Right atrium auricular region (tissue), 2 donors: Measurements from ENCODE around the gene EOMES. TPM values are rescaled to one million over a fixed set of nuclear protein-coding genes. Genes with fewer than 3 reads are reported as not detected.

Source experiments
- DNase-seq: peaks from one replicate; pipeline ENCODE4 v3.0.0-alpha.2; 2019; ENCODE audit warnings: low spot score
- H3K27ac ChIP-seq, 2 donors: fragments of 200-600 bp; sonication (generic); 1 replicate in 1 of 2; 2 replicates in 1 of 2; pipeline ENCODE4 v1.5.1; 2016 to 2019
- H3K27me3 ChIP-seq, 2 donors: fragments of 200-600 bp; sonication (generic); one replicate each; pipeline versions ENCODE4 v1.5.1 to v1.6.0; 2017 to 2019
- H3K36me3 ChIP-seq: fragments of 200-600 bp; sonication (generic); one replicate; pipeline ENCODE4 v1.5.1; 2016
- H3K4me1 ChIP-seq, 2 donors: fragments of 200-600 bp; sonication (generic); one replicate each; pipeline versions ENCODE4 v1.5.1 to v1.6.0; 2017 to 2019
- H3K4me3 ChIP-seq, 2 donors: fragments of 200-600 bp; sonication (generic); 1 replicate in 1 of 2; 2 replicates in 1 of 2; pipeline ENCODE4 v1.5.1; 2017 to 2019; ENCODE audit warnings: mild to moderate bottlenecking in 1 of 2, moderate library complexity in 1 of 2
- H3K9me3 ChIP-seq, 2 donors: fragments of 200-600 bp; sonication (generic); one replicate each; pipeline ENCODE4 v1.5.1; 2019
- CTCF ChIP-seq, 2 donors: fragments of 200-600 bp; sonication (generic); IDR thresholded peaks; one replicate each; pipeline ENCODE4 v1.5.1; 2019; ENCODE audit warnings: antibody characterized with exemption in 2 of 2
- total RNA-seq, 2 donors: library from RNA; depleted of rRNA; stranded (reverse); fragments of >200 nt; gene quantifications; one replicate each; pipeline ENCODE4 v1.1.0, GENCODE V29; 2016

Gene EOMES
- total RNA-seq, 2 donors from 2014 or later = 0.16 TPM; not detected in 1

GRCh38 chr3:27708250-27708649 lies 13.9 kb downstream of the EOMES start:
- no peak overlapping the region for H3K4me3 ChIP-seq
- no peak for TF ChIP-seq CTCF (IDR thresholded peaks at IDR 0.05)
- H3K4me1 ChIP-seq = peaks cover 0 to 6% of the 10 kb centered on the region in 2 donors
- no peaks in the 10 kb centered on the region for H3K27me3 ChIP-seq
- no peaks in the 10 kb centered on the region for H3K36me3 ChIP-seq
- no peaks in the 10 kb centered on the region for H3K9me3 ChIP-seq
- no peak for DNase-seq
- no peak overlapping the region for H3K27ac ChIP-seq

- no peak for DNase-seq
- Histone ChIP-seq H3K4me3 (no peak overlapping the region), H3K36me3 (no peaks in the 10 kb centered on the region), H3K4me1 (no peaks in the 10 kb centered on the region), H3K27ac (no peak overlapping the region), H3K9me3 (no peaks in the 10 kb centered on the region), H3K27me3 (no peaks in the 10 kb centered on the region)
- no peak for TF ChIP-seq CTCF (IDR thresholded peaks at IDR 0.05)
Measured at GRCh38 chr3:27699067-27699466, 23.1 kb downstream of the EOMES start.

- TF ChIP-seq CTCF (IDR thresholded peaks at IDR 0.05) = no peak
- Histone ChIP-seq H3K9me3 (no peaks in the 10 kb centered on the region), H3K4me3 (no peak overlapping the region), H3K36me3 (no peaks in the 10 kb centered on the region), H3K27ac (no peak overlapping the region), H3K4me1 (no peaks in the 10 kb centered on the region), H3K27me3 (no peaks in the 10 kb centered on the region)
- no peak for DNase-seq
Measured at GRCh38 chr3:27696906-27697305, 25.2 kb downstream of the EOMES start.

- TF ChIP-seq CTCF (IDR thresholded peaks at IDR 0.05) = no peak
- Histone ChIP-seq H3K36me3 (no peaks in the 10 kb centered on the region), H3K9me3 (peaks cover 0 to 7% of the 10 kb centered on the region in 2 donors), H3K27me3 (no peaks in the 10 kb centered on the region), H3K27ac (no peak overlapping the region), H3K4me3 (no peak overlapping the region), H3K4me1 (no peaks in the 10 kb centered on the region)
- DNase-seq = no peak
Measured at GRCh38 chr3:27695636-27696035, 26.5 kb downstream of the EOMES start.

GRCh38 chr3:27688053-27688452 lies 34.1 kb downstream of the EOMES start:
- peaks cover 0 to 19% of the 10 kb centered on the region in 2 donors for H3K9me3 ChIP-seq
- H3K4me1 ChIP-seq = no peaks in the 10 kb centered on the region
- H3K27me3 ChIP-seq = no peaks in the 10 kb centered on the region
- H3K4me3 ChIP-seq = no peak overlapping the region
- no peak overlapping the region for H3K27ac ChIP-seq
- no peak for TF ChIP-seq CTCF (IDR thresholded peaks at IDR 0.05)
- DNase-seq = no peak
- H3K36me3 ChIP-seq = no peaks in the 10 kb centered on the region

GRCh38 chr3:27686642-27687041 lies 35.5 kb downstream of the EOMES start:
- no peak for DNase-seq
- Histone ChIP-seq H3K36me3 (no peaks in the 10 kb centered on the region), H3K4me1 (no peaks in the 10 kb centered on the region), H3K27me3 (no peaks in the 10 kb centered on the region), H3K27ac (no peak overlapping the region), H3K4me3 (no peak overlapping the region), H3K9me3 (peaks cover 0 to 19% of the 10 kb centered on the region in 2 donors)
- no peak for TF ChIP-seq CTCF (IDR thresholded peaks at IDR 0.05)
